SK-N-MC (cell line): ENCODE data around the gene ZNF224.

Source experiments
- DNase-seq: peaks from one replicate; pipeline ENCODE4 v3.0.0-alpha.2; 2011; ENCODE audit warnings: low read depth, low spot score
- H3K27ac ChIP-seq: fragments of 200-600 bp; sonication (generic); 2 replicates; pipeline ENCODE4 v1.5.1; 2016; ENCODE audit warnings: mixed run types
- H3K36me3 ChIP-seq: fragments of 200-600 bp; sonication (generic); 2 replicates; pipeline ENCODE4 v1.6.1; 2017; ENCODE audit warnings: antibody characterized with exemption, low read length, mixed read lengths; ENCODE audit not compliant: insufficient read depth
- H3K4me3 ChIP-seq: fragments of 200-600 bp; sonication (generic); 2 replicates; pipeline ENCODE4 v1.5.1; 2016
- H3K9ac ChIP-seq: fragments of 200-600 bp; sonication (generic); 2 replicates; pipeline ENCODE4 v1.8.0; 2017; ENCODE audit warnings: mixed run types, mixed read lengths; ENCODE audit not compliant: insufficient read length
- H3K9me3 ChIP-seq: fragments of 200-600 bp; sonication (generic); 2 replicates; pipeline ENCODE4 v1.6.1; 2017; ENCODE audit warnings: low read depth, mild to moderate bottlenecking, antibody characterized with exemption, low read length, moderate library complexity, mixed read lengths
- EZH2 ChIP-seq: fragments of 200-600 bp; sonication (generic); IDR thresholded peaks from one replicate; pipeline ENCODE4 v1.6.1; 2017; ENCODE audit warnings: antibody characterized with exemption
- FOXP2 ChIP-seq: optimal IDR thresholded peaks from 2 replicates; pipeline ENCODE3; 2011; ENCODE audit warnings: mild to moderate bottlenecking, moderate library complexity; ENCODE audit not compliant: insufficient read depth; ENCODE audit errors: extremely low read length, control extremely low read depth
- POLR2AphosphoS5 ChIP-seq: IDR thresholded peaks from 2 replicates; pipeline ENCODE4 v1.6.1; 2012; ENCODE audit warnings: mild to moderate bottlenecking, low read depth, low read length, borderline replicate concordance

Gene ZNF224

DNA sequence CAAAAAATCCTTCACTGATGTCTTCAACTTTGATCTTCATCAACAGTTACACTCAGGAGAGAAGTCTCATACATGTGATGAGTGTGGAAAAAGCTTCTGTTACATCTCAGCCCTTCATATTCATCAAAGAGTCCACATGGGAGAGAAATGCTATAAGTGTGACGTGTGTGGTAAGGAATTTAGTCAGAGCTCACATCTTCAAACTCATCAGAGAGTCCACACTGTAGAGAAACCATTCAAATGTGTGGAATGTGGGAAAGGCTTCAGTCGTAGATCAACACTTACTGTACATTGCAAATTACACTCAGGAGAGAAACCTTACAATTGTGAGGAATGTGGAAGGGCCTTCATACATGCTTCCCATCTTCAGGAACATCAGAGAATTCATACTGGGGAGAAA, 62.3 kb downstream of the ZNF224 start:
- TF ChIP-seq FOXP2, result no peak
- no peak for TF ChIP-seq POLR2AphosphoS5
- TF ChIP-seq EZH2, result no peak
- Histone ChIP-seq H3K4me3 (no peak overlapping the region), H3K9ac (no peak overlapping the region), H3K9me3 (peaks cover 27% of the 10 kb centered on the region), H3K27ac (no peak overlapping the region), H3K36me3 (peaks cover 55% of the 10 kb centered on the region)
- no peak for DNase-seq
